Central memory CD8-positive, alpha-beta T cell (primary cell): ENCODE results near the gene DLG1.
A peak's percentile ranks its signal among the peaks of the same experiment; 100 is the strongest.
"Not testable (repeated sequence)": the region's sequence is repeated elsewhere in the genome, so short reads cannot be mapped to it uniquely, and the experiment has no call there.

Experiments used
- ATAC-seq: fragments of 150-1000 bp; cut with Tn5 transposase; replicated peaks from 2 replicates; pipeline ENCODE4 v1.10.0; 2022; ENCODE audit warnings: mild to moderate bottlenecking, moderate FRiP score, moderate number of reproducible peaks; ENCODE audit not compliant: poor library complexity, severe bottlenecking; ENCODE audit errors: extremely low read depth
- DNase-seq, 2 donors: peaks; one replicate each; pipeline ENCODE4 v3.0.0; 2021; ENCODE audit warnings: low spot score in 2 of 2
- H3K27ac Mint-ChIP-seq: one replicate; pipeline ENCODE4 v1.8.0; 2022; ENCODE audit warnings: low read depth, mild to moderate bottlenecking, moderate library complexity, mixed read lengths
- H3K27me3 Mint-ChIP-seq: one replicate; pipeline ENCODE4 v1.8.0; 2022; ENCODE audit warnings: mixed read lengths
- H3K36me3 Mint-ChIP-seq: one replicate; pipeline ENCODE4 v1.8.0; 2022; ENCODE audit warnings: mild to moderate bottlenecking, moderate library complexity, mixed read lengths; ENCODE audit not compliant: insufficient read depth
- H3K4me1 Mint-ChIP-seq: one replicate; pipeline ENCODE4 v1.8.0; 2022; ENCODE audit warnings: mixed read lengths
- H3K4me3 Mint-ChIP-seq: one replicate; pipeline ENCODE4 v1.8.0; 2022; ENCODE audit warnings: mild to moderate bottlenecking, moderate library complexity, mixed read lengths
- H3K9me3 Mint-ChIP-seq: one replicate; pipeline ENCODE4 v1.8.0; 2022; ENCODE audit warnings: mixed read lengths

Gene DLG1

DNA sequence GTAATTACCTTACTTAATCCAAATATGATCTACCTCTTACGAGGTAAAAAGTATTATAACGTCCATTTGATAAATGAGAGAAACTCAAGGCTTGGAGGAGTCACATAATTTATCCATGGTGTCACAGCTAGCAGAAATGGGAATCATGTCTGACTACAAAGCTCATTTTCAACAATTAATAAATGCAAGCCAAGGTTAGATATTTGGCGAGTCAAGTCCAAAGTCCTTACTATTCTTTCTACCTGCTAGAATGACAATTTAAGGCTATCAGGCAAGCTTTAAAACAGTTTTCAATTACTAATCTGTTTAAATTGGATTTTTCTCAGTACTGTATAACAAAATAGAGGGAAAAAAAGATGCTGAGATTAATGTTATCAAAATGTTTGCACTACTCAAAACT is 68.6 kb downstream of the DLG1 start:
- Mint-ChIP-seq H3K27ac (no peak overlapping the region), H3K27me3 (no peaks in the 10 kb centered on the region), H3K4me1 (peaks cover 30% of the 10 kb centered on the region), H3K4me3 (no peak overlapping the region), H3K36me3 (peaks cover 2% of the 10 kb centered on the region), H3K9me3 (no peaks in the 10 kb centered on the region)
- DNase-seq (no peak), ATAC-seq (no peak)

- peaks cover 28% of the 10 kb centered on the region for H3K4me1 Mint-ChIP-seq
- H3K27me3 Mint-ChIP-seq: no peaks in the 10 kb centered on the region
- H3K4me3 Mint-ChIP-seq: no peak overlapping the region
- H3K36me3 Mint-ChIP-seq: no peaks in the 10 kb centered on the region
- ATAC-seq (no peak), DNase-seq (no peak)
- no peaks in the 10 kb centered on the region for H3K9me3 Mint-ChIP-seq
- no peak overlapping the region for H3K27ac Mint-ChIP-seq
Observed at GRCh38 chr3:197229178-197229577, 69.2 kb downstream of the DLG1 start.

- no peak for DNase-seq
- H3K27ac Mint-ChIP-seq: no peak overlapping the region
- H3K9me3 Mint-ChIP-seq: no peaks in the 10 kb centered on the region
- peaks cover 31% of the 10 kb centered on the region for H3K4me1 Mint-ChIP-seq
- ATAC-seq: no peak
- H3K27me3 Mint-ChIP-seq: no peaks in the 10 kb centered on the region
- no peak overlapping the region for H3K4me3 Mint-ChIP-seq
- no peaks in the 10 kb centered on the region for H3K36me3 Mint-ChIP-seq
Observed at GRCh38 chr3:197227780-197228574, 70.4 kb downstream of the DLG1 start.

- H3K4me1 Mint-ChIP-seq: peaks cover 38% of the 10 kb centered on the region
- ATAC-seq: no peak
- no peak overlapping the region for H3K4me3 Mint-ChIP-seq
- H3K36me3 Mint-ChIP-seq: no peaks in the 10 kb centered on the region
- no peak overlapping the region for H3K27ac Mint-ChIP-seq
- no peaks in the 10 kb centered on the region for H3K9me3 Mint-ChIP-seq
- DNase-seq: no peak
- H3K27me3 Mint-ChIP-seq: no peaks in the 10 kb centered on the region
Observed at GRCh38 chr3:197226179-197226578, 72.2 kb downstream of the DLG1 start.

DNA sequence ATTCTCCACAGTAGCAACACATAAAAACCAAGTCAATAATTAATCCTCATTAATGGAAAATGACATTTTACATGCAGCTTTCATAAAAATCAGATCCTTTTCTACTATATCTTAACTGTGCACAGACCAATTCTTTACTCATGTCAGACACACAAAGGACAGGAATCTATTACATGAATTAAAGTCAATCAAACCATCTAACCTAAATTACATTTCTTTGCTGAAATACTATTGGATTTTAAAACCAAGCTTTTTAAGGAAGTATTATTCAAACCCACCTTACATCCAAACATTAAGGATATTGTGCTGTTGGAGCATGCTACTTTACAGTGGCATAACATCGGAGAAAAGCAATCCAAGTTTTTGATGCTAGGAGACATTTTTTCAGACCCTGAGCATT is 72.8 kb downstream of the DLG1 start:
- no peak for DNase-seq
- no peak overlapping the region for H3K27ac Mint-ChIP-seq
- H3K4me3 Mint-ChIP-seq: no peak overlapping the region
- H3K36me3 Mint-ChIP-seq: no peaks in the 10 kb centered on the region
- peaks cover 34% of the 10 kb centered on the region for H3K4me1 Mint-ChIP-seq
- H3K9me3 Mint-ChIP-seq: no peaks in the 10 kb centered on the region
- no peak for ATAC-seq
- no peaks in the 10 kb centered on the region for H3K27me3 Mint-ChIP-seq

- peaks cover 3% of the 10 kb centered on the region for H3K36me3 Mint-ChIP-seq
- peaks cover 29% of the 10 kb centered on the region for H3K4me1 Mint-ChIP-seq
- no peak for DNase-seq
- no peaks in the 10 kb centered on the region for H3K9me3 Mint-ChIP-seq
- H3K27ac Mint-ChIP-seq: no peak overlapping the region
- ATAC-seq: no peak
- H3K27me3 Mint-ChIP-seq: no peaks in the 10 kb centered on the region
- no peak overlapping the region for H3K4me3 Mint-ChIP-seq
Observed at GRCh38 chr3:197224034-197224444, 74.4 kb downstream of the DLG1 start.

DNA sequence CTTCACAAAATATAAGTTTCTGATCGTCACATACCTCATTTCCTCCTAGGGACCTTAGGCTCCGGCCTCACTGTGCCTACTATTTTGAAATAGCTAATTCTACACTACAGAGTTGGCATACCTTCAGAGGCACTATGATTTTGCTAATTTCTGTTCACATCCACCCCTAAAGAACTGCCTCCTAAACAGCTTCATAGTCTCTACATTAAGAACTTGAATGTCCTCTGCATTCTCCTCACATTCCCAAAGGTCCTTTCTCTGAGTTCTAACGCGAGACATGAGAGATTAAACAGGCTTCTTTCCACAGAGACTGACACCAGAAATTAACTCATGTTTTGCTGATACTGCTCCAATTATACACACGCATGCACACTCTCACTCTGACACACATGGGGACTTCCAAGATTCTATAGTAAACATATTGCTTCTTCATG is 75.5 kb downstream of the DLG1 start:
- no peaks in the 10 kb centered on the region for H3K9me3 Mint-ChIP-seq
- ATAC-seq: no peak
- H3K4me3 Mint-ChIP-seq: no peak overlapping the region
- H3K27ac Mint-ChIP-seq: peak overlapping the region; percentile 3
- peaks cover 3% of the 10 kb centered on the region for H3K36me3 Mint-ChIP-seq
- H3K4me1 Mint-ChIP-seq: peaks cover 26% of the 10 kb centered on the region
- no peak for DNase-seq
- no peaks in the 10 kb centered on the region for H3K27me3 Mint-ChIP-seq

DNA sequence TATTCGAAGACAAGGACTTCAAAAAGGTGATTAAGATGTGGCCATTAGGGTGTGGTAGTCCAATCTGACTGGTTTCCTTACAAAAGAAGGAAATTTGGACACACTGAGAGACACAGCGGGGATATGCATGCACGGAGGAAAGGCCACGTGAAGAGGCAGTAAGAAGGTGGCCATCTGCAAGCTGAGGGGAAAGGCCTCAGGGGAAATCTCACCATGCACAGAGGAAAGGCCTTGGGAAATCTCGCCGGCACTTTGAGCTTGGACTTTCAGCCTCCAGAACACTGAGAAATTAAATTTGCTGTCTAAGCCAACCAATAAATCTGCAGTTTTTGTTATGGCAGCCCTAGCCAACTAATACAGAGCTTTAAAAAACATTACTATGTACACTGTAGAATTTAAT is 78.8 kb downstream of the DLG1 start:
- ATAC-seq (no peak), DNase-seq (no peak)
- H3K4me1 Mint-ChIP-seq: peaks cover 36% of the 10 kb centered on the region
- peaks cover 4% of the 10 kb centered on the region for H3K36me3 Mint-ChIP-seq
- H3K27me3 Mint-ChIP-seq: no peaks in the 10 kb centered on the region
- no peaks in the 10 kb centered on the region for H3K9me3 Mint-ChIP-seq
- no peak overlapping the region for H3K27ac Mint-ChIP-seq
- no peak overlapping the region for H3K4me3 Mint-ChIP-seq

DNA sequence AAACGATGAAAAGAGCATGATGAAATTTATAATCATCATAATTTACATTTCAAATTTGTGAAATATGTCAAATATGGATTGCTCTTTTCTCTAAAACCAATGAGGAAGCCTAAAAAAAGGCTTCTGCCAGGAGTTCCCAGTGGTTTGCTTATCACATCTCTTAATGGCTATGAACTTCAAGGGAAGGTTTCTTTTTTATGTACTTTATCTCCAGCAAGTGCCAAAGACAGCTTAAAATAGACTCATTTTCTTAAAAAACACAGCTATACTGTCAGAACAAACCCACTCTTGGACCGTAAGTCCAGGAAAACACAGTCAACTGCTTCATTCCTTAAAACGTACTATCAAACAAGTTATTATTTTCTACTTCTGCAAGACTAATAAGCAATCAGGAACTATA is 80.2 kb downstream of the DLG1 start:
- no peak overlapping the region for H3K27ac Mint-ChIP-seq
- H3K36me3 Mint-ChIP-seq: peaks cover 4% of the 10 kb centered on the region
- ATAC-seq (no peak), DNase-seq (no peak)
- no peaks in the 10 kb centered on the region for H3K9me3 Mint-ChIP-seq
- H3K4me1 Mint-ChIP-seq: peaks cover 41% of the 10 kb centered on the region
- no peak overlapping the region for H3K4me3 Mint-ChIP-seq
- H3K27me3 Mint-ChIP-seq: no peaks in the 10 kb centered on the region

DNA sequence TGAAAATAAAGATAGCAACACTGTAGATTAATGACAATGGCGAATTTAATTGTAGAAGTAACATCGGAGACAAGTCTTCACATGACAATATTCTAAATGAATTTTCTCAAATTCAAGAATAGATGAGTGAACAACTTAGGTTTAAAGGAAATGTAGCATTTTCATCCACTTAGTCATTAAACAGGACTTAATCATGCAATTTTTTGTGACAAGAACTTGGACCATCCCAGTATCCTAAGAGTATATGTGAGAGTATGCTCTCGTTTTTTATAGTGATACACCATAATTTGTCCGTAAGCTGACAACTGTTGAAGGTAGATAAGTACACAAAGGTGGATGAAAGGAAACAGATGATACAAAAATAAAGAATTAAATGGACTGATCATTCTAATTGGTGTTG is 81.5 kb downstream of the DLG1 start:
- Mint-ChIP-seq H3K4me1 (peaks cover 42% of the 10 kb centered on the region), H3K4me3 (no peak overlapping the region), H3K27me3 (no peaks in the 10 kb centered on the region), H3K36me3 (peaks cover 4% of the 10 kb centered on the region), H3K27ac (no peak overlapping the region), H3K9me3 (peaks cover 6% of the 10 kb centered on the region)
- DNase-seq: no peak
- ATAC-seq: no peak

DNA sequence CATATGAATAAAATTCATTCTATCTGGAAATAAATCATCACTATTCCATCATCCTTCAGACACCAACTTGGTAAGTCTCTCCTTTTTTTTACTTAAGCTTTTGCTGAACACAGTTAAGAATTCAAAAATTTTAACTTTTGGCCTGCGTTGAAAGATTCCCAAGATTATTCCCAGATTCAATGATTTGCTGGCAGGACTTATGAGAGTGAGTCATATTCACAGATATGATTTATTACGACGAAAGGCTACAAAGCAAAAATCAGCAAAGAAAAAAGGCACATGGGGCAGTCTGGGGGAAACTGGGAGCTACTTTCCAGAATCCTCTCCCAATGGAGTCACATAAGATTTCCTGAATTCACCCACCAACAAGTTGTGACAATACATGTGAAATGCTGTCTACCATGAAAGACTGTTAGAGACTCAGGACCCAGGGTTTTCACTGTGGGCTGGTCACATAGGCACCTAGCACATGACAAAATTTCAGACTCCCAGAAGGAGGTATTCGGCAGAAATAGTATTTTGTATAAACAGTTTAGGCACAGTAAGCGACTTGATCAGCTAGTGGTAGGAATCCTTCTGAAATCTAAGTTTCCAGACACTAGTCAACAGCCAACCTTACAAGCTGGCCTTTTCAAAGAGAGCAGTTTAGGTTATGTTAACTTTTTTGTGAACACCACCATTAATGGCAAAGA is 82.1 kb downstream of the DLG1 start:
- H3K4me1 Mint-ChIP-seq: peaks cover 43% of the 10 kb centered on the region
- H3K9me3 Mint-ChIP-seq: peaks cover 12% of the 10 kb centered on the region
- H3K4me3 Mint-ChIP-seq: no peak overlapping the region
- peaks cover 4% of the 10 kb centered on the region for H3K36me3 Mint-ChIP-seq
- no peaks in the 10 kb centered on the region for H3K27me3 Mint-ChIP-seq
- H3K27ac Mint-ChIP-seq: no peak overlapping the region
- ATAC-seq: no peak
- no peak for DNase-seq

- Mint-ChIP-seq H3K9me3 (peaks cover 13% of the 10 kb centered on the region), H3K4me3 (no peak overlapping the region), H3K4me1 (peaks cover 66% of the 10 kb centered on the region), H3K27me3 (no peaks in the 10 kb centered on the region), H3K27ac (no peak overlapping the region), H3K36me3 (peaks cover 1% of the 10 kb centered on the region)
- DNase-seq: no peak
- no peak for ATAC-seq
Observed at GRCh38 chr3:197212290-197212689, 86.1 kb downstream of the DLG1 start.

GRCh38 chr3:197211698-197212097 is 86.7 kb downstream of the DLG1 start:
- H3K4me3 Mint-ChIP-seq, H3K36me3 Mint-ChIP-seq, DNase-seq, H3K27ac Mint-ChIP-seq, ATAC-seq, H3K27me3 Mint-ChIP-seq: not testable (repeated sequence)
- peaks cover 13% of the 10 kb centered on the region for H3K9me3 Mint-ChIP-seq
- peaks cover 64% of the 10 kb centered on the region for H3K4me1 Mint-ChIP-seq
